Esophagus (tissue), 2 donors: ENCODE measurements around the gene SLC35D2. TPM values are rescaled to one million over a fixed set of nuclear protein-coding genes. Genes with fewer than 3 reads are reported as not detected.
A peak's percentile ranks its signal among the peaks of the same experiment; 100 is the strongest.

Experiments used
- H3K27ac ChIP-seq, 2 donors: one replicate each; pipeline ENCODE4 v1.5.1; 2013; ENCODE audit warnings: low read depth in 2 of 2, mild to moderate bottlenecking in 2 of 2, inconsistent platforms in 1 of 2, low read length in 1 of 2, moderate library complexity in 1 of 2
- H3K27me3 ChIP-seq, 2 donors: one replicate each; pipeline ENCODE4 v1.6.1; 2013; ENCODE audit warnings: low read length in 2 of 2, control low read depth in 1 of 2, mild to moderate bottlenecking in 1 of 2; ENCODE audit not compliant: insufficient read depth in 2 of 2, control insufficient read depth in 1 of 2
- H3K36me3 ChIP-seq, 2 donors: one replicate each; pipeline ENCODE4 v1.6.1; 2013; ENCODE audit warnings: low read length in 1 of 2; ENCODE audit not compliant: control insufficient read depth in 2 of 2, insufficient read depth in 2 of 2
- H3K4me1 ChIP-seq, 2 donors: one replicate each; pipeline ENCODE4 v1.6.1; 2013; ENCODE audit warnings: low read length in 1 of 2; ENCODE audit not compliant: control insufficient read depth in 2 of 2, insufficient read depth in 2 of 2
- H3K4me3 ChIP-seq, 2 donors: one replicate each; pipeline ENCODE4 v1.5.1; 2013; ENCODE audit warnings: low read length in 2 of 2, mild to moderate bottlenecking in 2 of 2, low read depth in 1 of 2, moderate library complexity in 1 of 2
- H3K9me3 ChIP-seq, 2 donors: one replicate each; pipeline ENCODE4 v1.6.1; 2013; ENCODE audit warnings: mild to moderate bottlenecking in 2 of 2, low read depth in 1 of 2, low read length in 1 of 2, moderate library complexity in 1 of 2; ENCODE audit not compliant: control insufficient read depth in 2 of 2, insufficient read depth in 1 of 2
- WGBS, 2 donors: extraction: QIAGEN DNeasy Blood & Tissue Kit; methylation state at CpG; one replicate each; pipeline ENCODE4 v1.1.7; 2013; 5-methylcytosine and 5-hydroxymethylcytosine counted together
- polyA plus RNA-seq, 2 donors: library from polyadenylated mRNA; stranded (reverse); fragments of 200-250 nt; gene quantifications; one replicate each; pipeline ENCODE4 v1.2.3, GENCODE V29; 2013
- donor health status: healthy with polysubstance abuse.
- donor health status: Bipolar disorder and iron deficiency.

Gene SLC35D2
- polyA plus RNA-seq, 2 donors, result 8.1 to 10.3 TPM

- H3K27ac ChIP-seq, result peak within 1 kb of the TSS; percentile 95 to 99
- no peaks in the 10 kb centered on the region for H3K9me3 ChIP-seq
- H3K4me1 ChIP-seq, result no peaks in the 10 kb centered on the region
- H3K4me3 ChIP-seq, result peak within 1 kb of the TSS; percentile 66 to 74
- H3K27me3 ChIP-seq, result no peaks in the 10 kb centered on the region
- WGBS, 2 donors, result 1% methylated on average over 80 to 100 of the region's 100 CpGs
- H3K36me3 ChIP-seq, result no peaks in the 10 kb centered on the region
Measured at GRCh38 chr9:96418083-96418919, 34.8 kb upstream of the SLC35D2 start, which contains the start of gene ZNF367. ZNF367 (minus strand) TSS chr9:96418370; CDS start chr9:96418032, 338 bp downstream.

GRCh38 chr9:96417661-96418082 is 34.2 kb upstream of the SLC35D2 start:
- WGBS, 2 donors, result 0 to 1% methylated on average over 25 to 62 of the region's 62 CpGs
- Histone ChIP-seq H3K4me3 (peak overlapping the region; percentile 66 to 73), H3K27me3 (no peaks in the 10 kb centered on the region), H3K27ac (peak overlapping the region; percentile 95 to 99), H3K9me3 (no peaks in the 10 kb centered on the region), H3K36me3 (no peaks in the 10 kb centered on the region), H3K4me1 (no peaks in the 10 kb centered on the region)

GRCh38 chr9:96417051-96417586 is 33.6 kb upstream of the SLC35D2 start:
- Histone ChIP-seq H3K27ac (peak overlapping the region; percentile 95 to 99), H3K36me3 (no peaks in the 10 kb centered on the region), H3K9me3 (no peaks in the 10 kb centered on the region), H3K4me1 (no peaks in the 10 kb centered on the region), H3K4me3 (peak overlapping the region; percentile 66 to 73), H3K27me3 (no peaks in the 10 kb centered on the region)
- 1% methylated on average over 50 of the region's 50 CpGs for WGBS, 2 donors

DNA sequence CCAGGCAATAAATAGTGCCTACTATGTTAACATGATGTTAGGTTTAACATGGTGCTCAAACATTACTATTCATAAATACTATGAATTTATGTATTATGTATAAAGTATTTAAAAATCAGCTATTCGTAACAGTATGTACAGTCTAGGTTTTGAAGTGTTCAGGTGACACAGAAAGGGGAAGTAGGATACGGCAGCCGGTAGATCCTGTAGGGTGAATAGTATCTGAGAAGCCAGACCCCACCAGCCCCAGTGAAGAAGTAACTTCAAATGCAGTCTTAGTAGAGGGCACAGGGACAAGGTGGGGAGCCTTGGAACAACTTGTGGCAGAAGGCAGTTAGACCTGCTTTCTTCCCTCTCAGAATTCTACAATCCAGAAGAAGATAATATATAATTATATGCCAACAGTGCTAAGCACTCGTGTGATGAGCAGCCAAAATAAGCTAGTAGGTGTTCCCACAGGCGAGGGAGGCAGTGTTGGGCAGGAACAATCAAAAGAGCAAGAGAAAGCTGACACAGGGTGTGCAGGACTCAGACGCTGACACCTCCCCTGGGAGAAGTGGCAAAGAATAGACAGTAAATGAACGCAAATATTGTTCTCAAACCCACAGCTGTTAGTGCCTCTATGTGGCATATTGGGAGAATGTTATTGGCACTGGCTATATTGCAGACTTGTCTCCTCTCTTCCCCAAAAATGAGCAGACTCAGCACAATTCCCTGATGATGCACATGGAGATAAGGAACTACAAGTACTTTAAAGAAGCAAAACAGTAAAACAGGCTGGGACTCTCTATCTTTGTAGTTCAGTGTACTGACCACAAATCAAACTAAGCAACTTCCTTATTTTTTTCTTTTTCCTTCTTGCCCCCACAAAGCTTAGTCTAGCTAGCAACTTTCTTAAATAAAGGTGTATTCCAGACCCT is 30.1 kb upstream of the SLC35D2 start:
- WGBS, 2 donors, result 31 to 37% methylated on average over 7 of the region's 7 CpGs
- H3K36me3 ChIP-seq, result no peaks in the 10 kb centered on the region
- H3K27me3 ChIP-seq, result no peaks in the 10 kb centered on the region
- H3K4me3 ChIP-seq, result no peak overlapping the region
- no peaks in the 10 kb centered on the region for H3K4me1 ChIP-seq
- H3K9me3 ChIP-seq, result no peaks in the 10 kb centered on the region
- H3K27ac ChIP-seq, result peak overlapping the region; percentile 1 to 7

GRCh38 chr9:96412174-96412913 is 28.8 kb upstream of the SLC35D2 start:
- Histone ChIP-seq H3K9me3 (no peaks in the 10 kb centered on the region), H3K4me3 (no peak overlapping the region), H3K27ac (no peak overlapping the region), H3K4me1 (no peaks in the 10 kb centered on the region), H3K27me3 (no peaks in the 10 kb centered on the region), H3K36me3 (no peaks in the 10 kb centered on the region)
- 88 to 91% methylated on average over 8 of the region's 8 CpGs for WGBS, 2 donors

DNA sequence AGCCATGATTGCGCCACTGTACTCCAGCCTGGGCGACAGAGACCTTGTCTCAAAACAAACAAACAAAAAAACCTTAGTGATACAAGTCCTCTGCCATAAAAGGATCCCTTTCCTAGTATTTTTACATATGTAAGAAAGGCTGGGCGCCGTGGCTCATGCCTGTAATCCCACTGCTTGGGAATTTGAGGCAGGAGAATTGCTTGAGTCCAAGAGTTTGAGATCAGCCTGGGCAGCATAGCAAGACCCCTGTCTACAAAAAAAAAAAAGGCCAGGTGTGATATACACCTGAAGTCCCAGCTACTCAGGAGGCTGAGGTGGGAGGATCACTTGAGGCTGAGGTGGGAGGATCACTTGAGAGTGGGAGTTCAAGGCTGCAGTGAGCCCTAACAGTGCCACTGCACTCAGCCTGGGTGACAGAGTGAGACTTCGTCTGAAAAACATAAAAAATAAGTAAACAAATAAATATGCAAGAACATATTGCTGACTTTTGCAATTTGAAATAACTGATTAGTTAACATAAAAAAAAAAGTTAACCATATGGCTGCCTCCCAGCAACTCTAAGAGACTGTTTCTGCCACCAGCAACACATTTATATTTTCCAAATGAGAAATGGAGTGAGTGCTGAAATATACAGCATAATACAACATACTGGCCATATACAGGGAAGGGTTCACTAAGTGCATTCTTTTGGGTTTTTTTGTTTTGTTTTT is 27.8 kb upstream of the SLC35D2 start:
- WGBS, 2 donors, result 91 to 94% methylated on average over 5 of the region's 5 CpGs
- Histone ChIP-seq H3K9me3 (no peaks in the 10 kb centered on the region), H3K27me3 (no peaks in the 10 kb centered on the region), H3K4me3 (no peak overlapping the region), H3K36me3 (no peaks in the 10 kb centered on the region), H3K4me1 (no peaks in the 10 kb centered on the region), H3K27ac (no peak overlapping the region)

- Histone ChIP-seq H3K27ac (no peak overlapping the region), H3K9me3 (no peaks in the 10 kb centered on the region), H3K27me3 (no peaks in the 10 kb centered on the region), H3K36me3 (no peaks in the 10 kb centered on the region), H3K4me3 (no peak overlapping the region), H3K4me1 (no peaks in the 10 kb centered on the region)
- 78 to 82% methylated on average over 9 of the region's 9 CpGs for WGBS, 2 donors
Measured at GRCh38 chr9:96408409-96409280, 25.1 kb upstream of the SLC35D2 start.

DNA sequence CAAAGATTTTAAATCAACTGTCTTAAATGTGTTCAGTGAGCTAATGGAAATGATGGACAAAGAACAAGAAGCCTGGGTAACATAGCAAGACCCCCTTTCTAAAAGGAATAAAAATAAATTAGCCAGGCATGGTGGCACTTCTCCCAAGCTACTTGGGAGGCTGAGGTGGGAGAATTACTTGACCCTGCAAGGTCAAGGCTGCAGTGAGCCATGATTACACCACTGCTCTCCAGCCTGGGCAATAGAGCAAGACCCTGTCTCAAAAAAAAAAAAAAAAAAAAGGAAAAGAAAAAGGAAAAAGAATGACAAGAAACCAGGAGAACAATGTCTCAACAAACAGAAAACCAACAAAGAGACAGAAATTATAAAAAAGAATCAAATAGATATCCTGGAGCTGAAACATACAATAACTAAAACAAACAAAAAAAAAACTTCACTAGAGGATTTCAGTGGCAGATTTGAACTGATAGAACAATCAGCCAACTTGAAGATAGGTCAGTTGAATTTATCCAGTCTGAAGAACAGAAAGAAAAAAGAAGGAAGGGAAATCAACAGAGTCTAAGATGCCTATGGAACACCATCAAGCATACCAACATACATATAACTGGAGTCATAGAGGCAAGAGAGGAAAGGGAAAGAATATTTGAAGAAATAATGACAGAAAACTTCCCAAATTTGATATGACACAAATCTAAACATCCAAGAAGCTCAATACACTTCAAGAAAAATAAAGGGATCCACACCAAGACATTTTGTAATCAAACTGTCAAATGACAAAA is 16.8 kb upstream of the SLC35D2 start:
- Histone ChIP-seq H3K27me3 (no peaks in the 10 kb centered on the region), H3K36me3 (no peaks in the 10 kb centered on the region), H3K4me1 (no peaks in the 10 kb centered on the region), H3K4me3 (no peak overlapping the region), H3K9me3 (no peaks in the 10 kb centered on the region), H3K27ac (no peak overlapping the region)
